HG03108 (cell line): Measurements from ENCODE around the gene SLC4A7.
"Not testable (repeated sequence)": the region's sequence is repeated elsewhere in the genome, so short reads cannot be mapped to it uniquely, and the experiment has no call there.

Source experiments
- ATAC-seq: cut with Tn5 transposase; IDR thresholded peaks from one replicate; pipeline ENCODE4 v1.9.1; 2021; ENCODE audit warnings: moderate library complexity; ENCODE audit not compliant: unreplicated experiment

Gene SLC4A7

GRCh38 chr3:27366062-27366591 is 118.1 kb downstream of the SLC4A7 start:
- ATAC-seq: no peak

- peak; percentile 62 for ATAC-seq
Measured at GRCh38 chr3:27360113-27361078, 123.8 kb downstream of the SLC4A7 start.

GRCh38 chr3:27358372-27358771 is 125.8 kb downstream of the SLC4A7 start:
- no peak for ATAC-seq

GRCh38 chr3:27357665-27358258 is 126.4 kb downstream of the SLC4A7 start:
- peak; percentile 71 for ATAC-seq

GRCh38 chr3:27356976-27357375 is 127.2 kb downstream of the SLC4A7 start:
- no peak for ATAC-seq

GRCh38 chr3:27354588-27355203 is 129.5 kb downstream of the SLC4A7 start:
- ATAC-seq: no peak

- no peak for ATAC-seq
Measured at GRCh38 chr3:27354161-27354560, 130.0 kb downstream of the SLC4A7 start.

GRCh38 chr3:27353221-27353620 is 131.0 kb downstream of the SLC4A7 start:
- no peak for ATAC-seq

GRCh38 chr3:27352047-27352446 is 132.1 kb downstream of the SLC4A7 start:
- ATAC-seq: no peak

GRCh38 chr3:27349832-27350231 is 134.4 kb downstream of the SLC4A7 start:
- peak; percentile 62 for ATAC-seq

- ATAC-seq: no peak
Measured at GRCh38 chr3:27345959-27346865, 138.0 kb downstream of the SLC4A7 start.

- ATAC-seq: peak; percentile 49
Measured at GRCh38 chr3:27345493-27345892, 138.7 kb downstream of the SLC4A7 start.

- ATAC-seq: no peak
Measured at GRCh38 chr3:27345045-27345444, 139.1 kb downstream of the SLC4A7 start.

- no peak for ATAC-seq
Measured at GRCh38 chr3:27344192-27344591, 140.0 kb downstream of the SLC4A7 start.

GRCh38 chr3:27342267-27342666 is 141.9 kb downstream of the SLC4A7 start:
- no peak for ATAC-seq

- peak; percentile 76 for ATAC-seq
Measured at GRCh38 chr3:27340534-27340933, 143.7 kb downstream of the SLC4A7 start.

GRCh38 chr3:27335571-27335970 is 148.6 kb downstream of the SLC4A7 start:
- ATAC-seq: no peak

GRCh38 chr3:27333843-27334242 is 150.3 kb downstream of the SLC4A7 start:
- no peak for ATAC-seq

- not testable (repeated sequence) for ATAC-seq
Measured at GRCh38 chr3:27328982-27329762, 155.0 kb downstream of the SLC4A7 start.
